SK-N-MC (cell line): ENCODE results near the gene CCDC88C.

Experiments used
- DNase-seq: peaks from one replicate; pipeline ENCODE4 v3.0.0-alpha.2; 2011; ENCODE audit warnings: low read depth, low spot score
- H3K27ac ChIP-seq: fragments of 200-600 bp; sonication (generic); 2 replicates; pipeline ENCODE4 v1.5.1; 2016; ENCODE audit warnings: mixed run types
- H3K36me3 ChIP-seq: fragments of 200-600 bp; sonication (generic); 2 replicates; pipeline ENCODE4 v1.6.1; 2017; ENCODE audit warnings: antibody characterized with exemption, low read length, mixed read lengths; ENCODE audit not compliant: insufficient read depth
- H3K4me3 ChIP-seq: fragments of 200-600 bp; sonication (generic); 2 replicates; pipeline ENCODE4 v1.5.1; 2016
- H3K9ac ChIP-seq: fragments of 200-600 bp; sonication (generic); 2 replicates; pipeline ENCODE4 v1.8.0; 2017; ENCODE audit warnings: mixed run types, mixed read lengths; ENCODE audit not compliant: insufficient read length
- H3K9me3 ChIP-seq: fragments of 200-600 bp; sonication (generic); 2 replicates; pipeline ENCODE4 v1.6.1; 2017; ENCODE audit warnings: low read depth, mild to moderate bottlenecking, antibody characterized with exemption, low read length, moderate library complexity, mixed read lengths
- EZH2 ChIP-seq: fragments of 200-600 bp; sonication (generic); IDR thresholded peaks from one replicate; pipeline ENCODE4 v1.6.1; 2017; ENCODE audit warnings: antibody characterized with exemption
- FOXP2 ChIP-seq: optimal IDR thresholded peaks from 2 replicates; pipeline ENCODE3; 2011; ENCODE audit warnings: mild to moderate bottlenecking, moderate library complexity; ENCODE audit not compliant: insufficient read depth; ENCODE audit errors: extremely low read length, control extremely low read depth
- POLR2AphosphoS5 ChIP-seq: IDR thresholded peaks from 2 replicates; pipeline ENCODE4 v1.6.1; 2012; ENCODE audit warnings: mild to moderate bottlenecking, low read depth, low read length, borderline replicate concordance

Gene CCDC88C

DNA sequence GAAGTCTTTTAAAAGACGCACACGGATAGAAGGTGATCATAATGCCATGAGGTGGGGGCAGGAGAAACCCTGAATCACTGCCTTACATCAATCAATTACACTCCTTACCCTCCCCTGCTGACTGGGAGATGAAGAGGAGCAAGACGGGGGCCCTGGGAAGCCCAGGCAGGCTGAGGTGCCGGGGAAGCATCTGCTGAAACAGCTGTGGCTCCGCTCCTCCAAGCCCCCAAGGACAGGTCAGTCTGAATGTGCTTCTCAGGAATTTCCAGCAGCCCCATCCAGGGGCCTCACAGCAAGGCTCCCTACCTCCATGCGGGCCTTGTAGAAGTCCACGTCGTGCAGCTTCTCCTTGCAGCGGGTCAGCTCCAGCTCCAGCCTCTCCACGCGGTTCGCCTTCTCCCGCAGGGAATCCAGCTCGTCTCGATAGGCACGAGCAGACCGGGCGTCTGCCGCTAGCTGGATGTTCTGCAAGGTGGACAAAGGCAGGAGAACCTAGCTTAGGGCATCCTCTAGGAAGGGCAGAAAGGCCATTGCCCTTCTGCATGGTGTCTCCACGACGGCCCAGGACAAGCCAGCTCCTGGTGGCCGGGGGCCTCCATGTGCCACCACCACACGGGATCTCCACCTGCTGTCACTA is 79.8 kb downstream of the CCDC88C start:
- Histone ChIP-seq H3K4me3 (no peak overlapping the region), H3K9ac (no peak overlapping the region), H3K27ac (no peak overlapping the region), H3K9me3 (no peaks in the 10 kb centered on the region), H3K36me3 (peaks cover 4% of the 10 kb centered on the region; the same call in 1 of the 2 replicates)
- DNase-seq, result no peak
- TF ChIP-seq POLR2AphosphoS5, result no peak
- no peak for TF ChIP-seq FOXP2
- TF ChIP-seq EZH2, result no peak

- DNase-seq, result no peak
- Histone ChIP-seq H3K27ac (no peak overlapping the region), H3K9me3 (no peaks in the 10 kb centered on the region), H3K9ac (no peak overlapping the region), H3K36me3 (peaks cover 4% of the 10 kb centered on the region; the same call in 1 of the 2 replicates), H3K4me3 (no peak overlapping the region)
- TF ChIP-seq EZH2, result no peak
- TF ChIP-seq FOXP2, result no peak
- no peak for TF ChIP-seq POLR2AphosphoS5
Observed at GRCh38 chr14:91336093-91336450, 81.5 kb downstream of the CCDC88C start.

DNA sequence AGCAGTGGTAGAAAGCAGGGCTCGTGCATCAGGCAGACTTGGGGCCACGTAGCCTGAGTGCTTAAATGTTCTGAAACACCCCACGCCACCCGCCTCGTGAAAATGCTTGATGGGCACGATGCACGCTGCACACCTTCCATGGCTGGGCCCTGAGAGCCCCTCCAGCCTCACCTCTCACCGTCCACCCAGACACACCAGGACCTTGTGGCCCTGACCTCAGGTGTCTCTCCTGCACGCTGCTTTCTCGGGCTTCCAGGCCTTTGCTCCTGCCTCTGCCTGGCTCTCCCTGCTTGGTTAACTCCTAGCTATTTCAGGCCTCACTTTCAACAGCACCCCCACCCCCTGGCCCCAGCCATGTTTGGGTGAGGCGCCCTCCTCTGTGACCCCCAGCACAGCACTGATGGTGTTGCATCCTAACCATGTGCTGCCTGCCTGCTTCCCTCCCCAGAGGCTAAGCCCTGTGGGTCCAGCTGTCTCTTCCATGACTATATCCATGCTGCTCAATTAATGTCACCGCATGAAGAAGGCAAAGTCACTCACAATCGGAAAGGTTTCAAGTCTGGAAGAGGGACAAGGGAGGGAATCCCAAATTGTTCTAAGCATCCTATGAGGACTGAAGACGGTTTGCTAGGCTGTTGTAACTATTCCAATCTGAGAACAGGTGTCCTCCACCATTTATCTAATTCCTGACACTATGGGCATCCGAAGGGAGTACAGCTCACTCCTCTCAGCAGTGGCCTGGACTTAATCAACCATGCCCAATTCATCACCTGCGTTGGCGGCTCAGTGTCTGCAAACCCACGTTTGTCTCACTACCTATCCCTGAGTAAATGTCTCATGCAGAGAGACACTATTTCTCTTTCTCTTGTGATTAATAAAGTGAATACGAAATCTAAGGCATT is 82.2 kb downstream of the CCDC88C start:
- no peak for DNase-seq
- H3K9me3 ChIP-seq, result no peaks in the 10 kb centered on the region
- no peak overlapping the region for H3K4me3 ChIP-seq
- no peak for TF ChIP-seq POLR2AphosphoS5
- TF ChIP-seq FOXP2, result no peak
- TF ChIP-seq EZH2, result no peak
- H3K36me3 ChIP-seq, result peaks cover 4% of the 10 kb centered on the region; the same call in 1 of the 2 replicates
- no peak overlapping the region for H3K27ac ChIP-seq
- H3K9ac ChIP-seq, result no peak overlapping the region

- no peaks in the 10 kb centered on the region for H3K9me3 ChIP-seq
Observed at GRCh38 chr14:91333650-91334039, 84.0 kb downstream of the CCDC88C start.

GRCh38 chr14:91332986-91333649 is 84.5 kb downstream of the CCDC88C start:
- no peak for DNase-seq
- Histone ChIP-seq H3K9ac (no peak overlapping the region), H3K36me3 (peaks cover 4% of the 10 kb centered on the region; the same call in 1 of the 2 replicates), H3K4me3 (no peak overlapping the region), H3K27ac (no peak overlapping the region), H3K9me3 (no peaks in the 10 kb centered on the region)
- TF ChIP-seq FOXP2, result no peak
- no peak for TF ChIP-seq POLR2AphosphoS5
- no peak for TF ChIP-seq EZH2

More at GRCh38 chr14:91333650-91334039, 84.0 kb downstream of the CCDC88C start:
- no peak for TF ChIP-seq FOXP2
- TF ChIP-seq POLR2AphosphoS5, result no peak
- no peak for TF ChIP-seq EZH2
- Histone ChIP-seq H3K27ac (no peak overlapping the region), H3K36me3 (peaks cover 4% of the 10 kb centered on the region; the same call in 1 of the 2 replicates), H3K4me3 (no peak overlapping the region), H3K9ac (no peak overlapping the region)
- no peak for DNase-seq

GRCh38 chr14:91332171-91332985 is 85.2 kb downstream of the CCDC88C start:
- no peak overlapping the region for H3K27ac ChIP-seq
- TF ChIP-seq EZH2 (no peak), FOXP2 (no peak), POLR2AphosphoS5 (no peak)

GRCh38 chr14:91331721-91332120 is 85.9 kb downstream of the CCDC88C start:
- DNase-seq, result no peak
- H3K27ac ChIP-seq, result no peak overlapping the region
- no peaks in the 10 kb centered on the region for H3K9me3 ChIP-seq
- H3K9ac ChIP-seq, result no peak overlapping the region
- TF ChIP-seq EZH2 (no peak), POLR2AphosphoS5 (no peak), FOXP2 (no peak)
- H3K36me3 ChIP-seq, result no peaks in the 10 kb centered on the region
- H3K4me3 ChIP-seq, result no peak overlapping the region

More at GRCh38 chr14:91332171-91332985, 85.2 kb downstream of the CCDC88C start:
- Histone ChIP-seq H3K4me3 (no peak overlapping the region), H3K9me3 (no peaks in the 10 kb centered on the region), H3K36me3 (no peaks in the 10 kb centered on the region; the same call in 1 of the 2 replicates), H3K9ac (no peak overlapping the region)
- DNase-seq, result no peak
